Left kidney (tissue), 8 donors: ENCODE results near the gene RIMS3. TPM values are rescaled to one million over a fixed set of nuclear protein-coding genes. Genes with fewer than 3 reads are reported as not detected.
"Not testable (repeated sequence)": the region's sequence is repeated elsewhere in the genome, so short reads cannot be mapped to it uniquely, and the experiment has no call there.

Experiments used
- DNase-seq: peaks from one replicate; pipeline ENCODE4 v3.0.0-alpha.2; 2013
- long read RNA-seq, 8 donors: transcript quantifications; one replicate each; lab custom pipeline, GENCODE V29; 2026
- polyA plus RNA-seq: library from polyadenylated mRNA; unstranded; fragments of 120-200 nt; gene quantifications from one replicate; pipeline ENCODE4 v1.2.1, GENCODE V29; 2013; ENCODE audit not compliant: insufficient read length

Gene RIMS3
- 1.9 TPM for polyA plus RNA-seq
- long read RNA-seq, donor 1: 0 reads
- long read RNA-seq, donor 2: 0 reads
- long read RNA-seq, donor 3: 0 reads
- long read RNA-seq, donor 4: 0 reads
- long read RNA-seq, donor 5: 0 reads
- long read RNA-seq, donor 6: 0 reads
- long read RNA-seq, donor 7, full-length matches to known transcripts: 1 of 1 reads
- long read RNA-seq, donor 7, partial matches to known transcripts: 0 of 1 reads
- long read RNA-seq, donor 7, other reads (novel, unspliced or antisense): 0 of 1 reads
- long read RNA-seq, donor 8: 0 reads

- DNase-seq: peak; percentile 60
Observed at GRCh38 chr1:40665335-40666171, at the start of gene RIMS3. RIMS3 (minus strand) TSS chr1:40665682; CDS start chr1:40641925, 23,757 bp downstream.

GRCh38 chr1:40712997-40713396 lies 47.5 kb upstream of the RIMS3 start:
- no peak for DNase-seq

- no peak for DNase-seq
Observed at GRCh38 chr1:40712405-40712944, 47.0 kb upstream of the RIMS3 start.

- no peak for DNase-seq
Observed at GRCh38 chr1:40711465-40712404, 46.3 kb upstream of the RIMS3 start.

- DNase-seq: no peak
Observed at GRCh38 chr1:40710581-40711315, 45.3 kb upstream of the RIMS3 start.

GRCh38 chr1:40709802-40710278 lies 44.4 kb upstream of the RIMS3 start:
- DNase-seq: no peak

GRCh38 chr1:40709100-40709801 lies 43.8 kb upstream of the RIMS3 start:
- DNase-seq: peak; percentile 96

GRCh38 chr1:40708750-40709099 lies 43.2 kb upstream of the RIMS3 start:
- DNase-seq: no peak

- no peak for DNase-seq
Observed at GRCh38 chr1:40706626-40707025, 41.1 kb upstream of the RIMS3 start.

- DNase-seq: no peak
Observed at GRCh38 chr1:40704817-40705733, 39.6 kb upstream of the RIMS3 start.

GRCh38 chr1:40703316-40703715 lies 37.8 kb upstream of the RIMS3 start:
- no peak for DNase-seq

- not testable (repeated sequence) for DNase-seq
Observed at GRCh38 chr1:40702810-40703209, 37.3 kb upstream of the RIMS3 start.

- no peak for DNase-seq
Observed at GRCh38 chr1:40701684-40702083, 36.2 kb upstream of the RIMS3 start.

- no peak for DNase-seq
Observed at GRCh38 chr1:40699787-40700186, 34.3 kb upstream of the RIMS3 start.

GRCh38 chr1:40697436-40697835 lies 32.0 kb upstream of the RIMS3 start:
- no peak for DNase-seq

- DNase-seq: no peak
Observed at GRCh38 chr1:40696294-40696693, 30.8 kb upstream of the RIMS3 start.

- DNase-seq: no peak
Observed at GRCh38 chr1:40694353-40694874, 28.9 kb upstream of the RIMS3 start.

- no peak for DNase-seq
Observed at GRCh38 chr1:40693425-40693824, 27.9 kb upstream of the RIMS3 start.

- no peak for DNase-seq
Observed at GRCh38 chr1:40692429-40692895, 27.0 kb upstream of the RIMS3 start.
